ENCODE results near the gene C10orf90.

Gene C10orf90

GRCh38 chr10:126459032-126459831, 211.3 kb downstream of the C10orf90 start:
- no peak for DNase-seq (ENCODE audit: low read depth)

DNA sequence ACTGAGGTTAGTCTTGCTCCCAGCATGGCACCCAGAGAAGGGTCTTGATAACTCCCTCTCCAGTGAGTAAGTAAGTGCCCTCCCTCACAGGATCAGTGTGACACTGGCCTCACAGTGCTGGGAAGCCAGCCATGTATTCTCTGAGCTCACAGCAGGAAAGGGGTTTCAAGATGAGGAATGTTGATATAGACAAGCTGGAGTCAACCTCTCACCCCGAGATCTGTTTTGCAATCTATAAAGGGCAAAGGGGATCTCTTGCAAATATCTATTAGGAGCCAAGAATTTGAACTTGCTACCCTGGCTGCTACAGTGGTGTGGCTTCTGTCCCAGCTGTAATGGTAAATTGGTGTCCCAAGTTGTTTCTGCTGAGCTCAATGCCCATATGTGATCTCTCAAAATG, 212.0 kb downstream of the C10orf90 start:
- no peak for DNase-seq (ENCODE audit: low read depth)

- no peak for DNase-seq (ENCODE audit: low read depth)
Measured at GRCh38 chr10:126456632-126457031, 213.9 kb downstream of the C10orf90 start.

GRCh38 chr10:126455766-126456405, 214.6 kb downstream of the C10orf90 start:
- no peak for DNase-seq (ENCODE audit: low read depth)

DNA sequence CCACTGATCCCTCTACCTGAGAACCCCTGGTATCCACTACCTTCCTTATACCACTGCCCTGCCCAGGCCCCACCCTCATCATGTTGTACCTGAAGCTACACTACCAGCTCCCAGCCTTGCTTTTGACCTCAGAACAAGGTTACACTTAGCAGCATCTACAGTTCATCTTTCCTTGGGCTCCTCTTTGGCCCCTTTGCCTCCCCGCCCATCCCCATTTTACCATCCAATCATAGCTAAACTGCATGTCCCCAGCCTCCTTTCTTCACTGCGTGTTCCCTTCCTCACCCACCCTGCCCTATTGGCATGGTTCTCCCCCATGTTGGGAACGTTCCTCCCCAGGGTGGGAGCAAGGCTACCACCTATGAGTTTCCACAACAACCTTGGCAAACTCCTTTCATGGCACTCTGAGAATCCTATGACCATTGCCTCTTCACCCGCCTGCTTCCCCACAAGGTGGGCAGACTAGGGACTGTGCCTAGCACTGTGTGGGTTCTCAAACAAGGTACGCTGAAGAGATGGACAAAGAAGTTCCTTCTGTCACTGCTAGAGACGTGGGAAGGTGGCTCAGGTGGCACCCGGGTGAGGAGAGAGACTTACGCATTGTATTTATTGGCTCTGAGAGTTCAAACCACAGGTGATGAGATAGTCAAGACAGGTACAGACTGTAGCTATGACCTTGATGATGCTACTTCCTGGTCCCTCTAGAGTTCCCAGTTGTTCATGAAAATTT, 215.3 kb downstream of the C10orf90 start:
- DNase-seq (ENCODE audit: low read depth): no peak

DNA sequence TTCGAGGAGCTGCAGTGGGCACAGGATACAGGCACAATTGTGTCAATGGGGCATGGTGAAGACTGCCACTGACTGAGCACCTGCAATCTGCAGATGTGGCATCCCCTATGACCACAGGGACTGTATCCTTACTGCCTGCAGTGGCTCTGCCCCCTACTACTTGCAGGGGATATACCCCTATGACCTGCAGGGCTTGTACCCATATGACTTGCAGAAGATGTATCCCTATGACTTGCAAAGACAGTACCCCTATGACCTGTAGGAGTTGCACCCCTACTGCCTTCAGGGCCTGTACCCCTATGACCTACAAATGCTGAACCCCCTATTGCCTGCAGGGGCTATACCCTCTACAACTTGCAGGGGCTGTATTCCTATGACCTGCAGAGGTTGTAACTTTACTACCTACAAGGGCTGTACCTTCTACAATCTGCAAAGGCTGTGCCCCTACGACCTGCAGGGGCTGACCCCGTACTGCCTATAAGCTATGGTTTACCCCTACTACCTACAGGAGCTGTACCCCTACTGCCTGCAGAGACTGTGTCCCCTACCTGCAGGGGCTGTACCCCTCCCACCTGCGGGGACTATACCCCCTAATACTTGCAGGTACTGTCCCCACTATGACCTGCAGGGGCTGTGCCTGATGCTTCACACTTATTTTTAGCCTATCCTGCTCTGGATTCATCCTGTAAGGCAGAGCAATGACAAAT, 216.3 kb downstream of the C10orf90 start:
- DNase-seq (ENCODE audit: low read depth): no peak

GRCh38 chr10:126452245-126452644, 218.2 kb downstream of the C10orf90 start:
- DNase-seq (ENCODE audit: low read depth): no peak

DNA sequence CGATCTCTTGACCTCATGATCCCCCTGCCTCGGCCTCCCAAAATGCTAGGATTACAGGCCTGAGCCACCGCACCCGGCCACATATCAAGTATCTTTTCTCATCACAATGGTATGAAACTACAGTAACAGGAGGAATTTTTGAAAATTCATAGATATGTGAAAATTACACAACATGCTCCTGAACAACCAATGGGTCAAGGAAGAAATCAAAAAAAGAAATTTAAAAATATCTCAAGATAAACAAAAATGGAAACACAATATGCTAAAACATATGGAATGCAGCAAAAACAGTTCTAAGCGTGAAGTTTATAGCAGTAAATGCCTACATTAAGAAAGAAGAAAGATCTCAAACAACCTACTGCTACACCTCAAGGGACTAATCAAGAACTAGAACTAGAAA, 222.4 kb downstream of the C10orf90 start:
- no peak for DNase-seq (ENCODE audit: low read depth)

DNA sequence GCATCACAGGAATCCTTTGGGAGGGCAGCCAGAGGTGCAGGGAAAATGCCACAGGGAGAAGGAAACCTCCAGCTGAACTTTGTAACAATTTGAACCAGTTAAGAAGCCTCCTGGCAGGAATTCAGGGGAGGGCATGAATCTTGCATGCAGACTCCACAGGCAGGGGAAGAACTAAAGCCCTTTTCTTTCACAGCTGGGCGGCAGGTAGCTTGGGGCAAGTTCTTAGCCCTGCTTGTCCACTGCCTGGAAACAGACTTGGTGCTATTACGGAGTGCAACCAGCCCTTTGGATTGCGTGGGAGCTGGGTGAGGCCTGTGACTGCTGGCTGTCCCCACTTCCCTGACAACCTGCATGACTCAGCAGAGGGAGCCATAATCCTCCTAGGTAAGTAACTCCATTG, 230.6 kb downstream of the C10orf90 start:
- DNase-seq (ENCODE audit: low read depth): no peak

- no peak for DNase-seq (ENCODE audit: low read depth)
Measured at GRCh38 chr10:126438407-126438783, 232.1 kb downstream of the C10orf90 start.

DNA sequence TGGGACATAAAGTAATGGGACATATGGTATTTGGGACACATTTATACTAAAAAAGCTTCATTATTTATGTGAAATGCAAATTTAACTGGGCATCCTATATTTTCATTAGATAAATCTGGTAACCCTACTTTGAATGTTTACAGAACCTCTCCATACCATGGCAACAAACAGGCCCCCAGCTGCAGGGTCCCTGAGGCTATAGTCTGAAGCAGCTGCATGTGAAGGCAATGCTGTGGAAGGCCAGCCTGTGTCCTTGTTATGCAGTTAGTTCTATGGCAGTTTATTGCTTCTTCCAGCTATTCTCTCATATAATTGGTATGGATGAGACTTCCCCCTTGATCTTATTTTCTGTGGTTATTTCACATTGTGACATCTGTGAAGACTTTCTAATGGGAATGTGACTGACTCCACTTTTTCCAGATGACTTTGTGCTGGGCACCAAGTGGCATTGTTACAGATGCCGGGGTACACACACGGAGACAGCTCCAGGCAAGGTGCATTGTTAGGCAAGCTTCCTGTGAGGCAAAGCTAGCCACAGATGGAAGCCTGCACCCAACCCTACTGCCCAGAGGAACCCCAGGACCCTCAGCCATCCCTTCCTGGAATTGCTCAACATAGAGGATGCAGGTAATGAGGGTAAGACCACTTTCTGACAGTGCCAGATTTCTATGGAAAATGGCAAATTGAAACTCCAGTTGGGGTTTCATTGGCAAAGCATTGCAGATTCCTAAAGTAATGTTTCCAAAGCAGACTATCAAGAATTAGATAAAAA, 232.7 kb downstream of the C10orf90 start:
- DNase-seq (ENCODE audit: low read depth): no peak

DNA sequence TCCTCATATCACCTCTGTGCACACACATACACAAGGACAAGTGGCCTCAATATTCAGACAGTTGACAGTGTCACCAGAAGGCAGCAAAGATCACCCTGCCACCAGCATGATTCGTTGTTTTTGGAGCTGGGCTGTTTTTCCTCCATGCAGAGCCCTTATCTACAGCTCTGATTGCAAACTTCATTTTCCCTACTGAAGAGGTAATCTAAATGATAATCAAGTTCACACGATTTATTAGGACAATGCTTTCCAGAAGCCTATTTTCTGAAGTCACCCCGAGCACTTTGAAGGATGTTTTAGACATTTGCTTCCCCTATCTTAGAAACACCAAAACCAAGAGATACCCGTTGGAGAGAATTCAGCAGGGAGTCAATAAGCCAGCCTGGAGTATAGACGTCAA, 236.3 kb downstream of the C10orf90 start:
- DNase-seq (ENCODE audit: low read depth): no peak

GRCh38 chr10:126433351-126433750, 237.1 kb downstream of the C10orf90 start:
- DNase-seq (ENCODE audit: low read depth): no peak

- DNase-seq (ENCODE audit: low read depth): no peak
Measured at GRCh38 chr10:126432507-126432906, 238.0 kb downstream of the C10orf90 start.

- DNase-seq (ENCODE audit: low read depth): no peak
Measured at GRCh38 chr10:126431816-126432215, 238.7 kb downstream of the C10orf90 start.

DNA sequence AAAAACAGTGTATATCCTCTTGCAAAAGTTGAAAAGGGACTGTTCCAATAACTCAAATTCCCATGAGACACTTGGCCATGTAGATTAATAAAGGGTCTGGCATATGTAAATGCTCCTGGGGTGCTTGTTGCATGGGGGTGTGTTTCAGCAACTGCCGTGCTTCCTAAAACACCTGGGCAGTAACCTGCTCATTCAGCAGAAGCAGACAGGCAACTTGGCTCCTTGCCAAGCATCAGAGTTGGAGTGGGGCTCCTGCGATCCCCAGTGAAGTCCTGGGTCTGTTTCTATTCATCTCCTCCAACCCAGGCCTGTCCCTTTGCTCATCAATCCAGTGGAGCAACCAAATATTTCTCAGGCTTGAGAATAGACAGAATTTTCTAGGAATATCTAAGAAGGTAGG, 240.0 kb downstream of the C10orf90 start:
- no peak for DNase-seq (ENCODE audit: low read depth)

DNA sequence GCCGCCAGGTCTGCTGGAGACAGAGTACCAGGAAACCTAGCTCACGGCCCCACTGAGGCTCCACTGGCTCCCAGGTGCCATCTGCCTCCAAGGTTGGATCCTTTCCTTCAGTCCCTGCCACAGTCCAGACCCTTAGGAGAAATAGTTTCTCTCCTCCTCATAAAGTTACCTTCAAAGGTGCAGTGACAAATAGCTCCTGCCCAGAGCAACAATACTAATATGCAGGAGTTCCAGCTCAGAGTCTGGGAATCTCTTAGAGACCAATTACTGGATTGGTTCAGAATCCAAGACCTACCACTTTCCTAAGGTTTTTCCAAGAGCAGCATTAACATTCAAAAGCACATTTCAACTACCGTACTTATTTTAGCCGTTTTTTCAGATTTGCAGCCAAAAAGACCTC, 241.2 kb downstream of the C10orf90 start:
- no peak for DNase-seq (ENCODE audit: low read depth)

GRCh38 chr10:126425489-126426065, 244.9 kb downstream of the C10orf90 start:
- DNase-seq (ENCODE audit: low read depth): no peak

- no peak for DNase-seq (ENCODE audit: low read depth)
Measured at GRCh38 chr10:126425032-126425431, 245.5 kb downstream of the C10orf90 start.

DNA sequence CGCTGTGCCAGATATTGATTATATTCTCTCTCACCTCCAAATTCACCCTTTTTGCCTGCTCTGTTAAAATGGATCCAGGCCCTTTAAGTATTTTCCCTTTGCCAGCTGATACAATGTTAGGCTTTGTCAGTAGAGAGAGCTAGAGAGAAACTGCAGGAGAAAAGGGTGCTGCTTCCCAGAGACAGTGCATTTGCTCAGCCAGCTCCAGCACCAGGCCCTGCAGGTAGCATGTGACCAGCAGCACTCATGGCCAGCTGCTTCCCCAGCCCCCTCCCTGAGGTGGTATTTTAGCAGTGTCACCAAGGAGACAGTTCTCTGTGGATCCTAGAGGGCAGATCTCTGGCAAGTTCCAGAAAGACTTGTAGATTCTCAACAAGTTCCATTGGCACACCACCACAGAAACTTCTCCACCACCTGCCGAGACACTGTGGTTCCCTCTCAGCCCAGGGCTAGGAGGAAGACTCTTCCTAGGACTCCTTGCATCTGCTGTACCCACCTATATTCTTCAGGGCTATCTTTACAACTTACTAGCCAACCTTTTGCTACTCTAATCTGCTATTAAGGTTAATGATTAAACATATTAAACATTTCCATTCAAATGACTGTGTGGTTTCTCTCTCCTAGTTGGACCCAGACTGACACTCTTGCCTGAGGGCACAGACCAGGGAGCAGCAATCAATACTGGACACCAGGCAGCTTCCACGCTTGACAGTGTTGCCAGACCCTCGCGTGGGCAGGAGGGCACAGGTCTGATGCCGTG, 246.6 kb downstream of the C10orf90 start:
- DNase-seq (ENCODE audit: low read depth): no peak

GRCh38 chr10:126422567-126422966, 247.9 kb downstream of the C10orf90 start:
- no peak for DNase-seq (ENCODE audit: low read depth)

Data from activated T-cell treated with anti-CD3 and anti-CD28 coated beads for 1 hour (primary cell).